Measurements from ENCODE around the gene MTX1.
"Not testable (repeated sequence)": the region's sequence is repeated elsewhere in the genome, so short reads cannot be mapped to it uniquely, and the experiment has no call there.

- TF ChIP-seq, protein P1, sequence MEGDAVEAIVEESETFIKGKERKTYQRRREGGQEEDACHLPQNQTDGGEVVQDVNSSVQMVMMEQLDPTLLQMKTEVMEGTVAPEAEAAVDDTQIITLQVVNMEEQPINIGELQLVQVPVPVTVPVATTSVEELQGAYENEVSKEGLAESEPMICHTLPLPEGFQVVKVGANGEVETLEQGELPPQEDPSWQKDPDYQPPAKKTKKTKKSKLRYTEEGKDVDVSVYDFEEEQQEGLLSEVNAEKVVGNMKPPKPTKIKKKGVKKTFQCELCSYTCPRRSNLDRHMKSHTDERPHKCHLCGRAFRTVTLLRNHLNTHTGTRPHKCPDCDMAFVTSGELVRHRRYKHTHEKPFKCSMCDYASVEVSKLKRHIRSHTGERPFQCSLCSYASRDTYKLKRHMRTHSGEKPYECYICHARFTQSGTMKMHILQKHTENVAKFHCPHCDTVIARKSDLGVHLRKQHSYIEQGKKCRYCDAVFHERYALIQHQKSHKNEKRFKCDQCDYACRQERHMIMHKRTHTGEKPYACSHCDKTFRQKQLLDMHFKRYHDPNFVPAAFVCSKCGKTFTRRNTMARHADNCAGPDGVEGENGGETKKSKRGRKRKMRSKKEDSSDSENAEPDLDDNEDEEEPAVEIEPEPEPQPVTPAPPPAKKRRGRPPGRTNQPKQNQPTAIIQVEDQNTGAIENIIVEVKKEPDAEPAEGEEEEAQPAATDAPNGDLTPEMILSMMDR (IDR thresholded peaks at IDR 0.05), result not testable (repeated sequence)
- TF ChIP-seq POLR2A (IDR thresholded peaks at IDR 0.05), result not testable (repeated sequence)
These were observed 44.7 kb upstream of the MTX1 start for GRCh38 chr1:155163785-155164184.

All from testis (tissue), 2 donors.